B cell (primary cell): ENCODE results near the gene COX6B2.

Source experiments
- EZH2 ChIP-seq: IDR thresholded peaks from 2 replicates; pipeline ENCODE4 v1.6.1; 2012; ENCODE audit warnings: borderline replicate concordance, low read depth, mild to moderate bottlenecking, moderate library complexity, low read length; ENCODE audit not compliant: insufficient read depth, poor library complexity, severe bottlenecking
- TF ChIP-seq, protein P1 (sequence below): fragments of 200-600 bp; IDR thresholded peaks from one replicate; pipeline ENCODE4 v1.8.0; 2022; ENCODE audit warnings: antibody characterized with exemption, mild to moderate bottlenecking

DNA sequence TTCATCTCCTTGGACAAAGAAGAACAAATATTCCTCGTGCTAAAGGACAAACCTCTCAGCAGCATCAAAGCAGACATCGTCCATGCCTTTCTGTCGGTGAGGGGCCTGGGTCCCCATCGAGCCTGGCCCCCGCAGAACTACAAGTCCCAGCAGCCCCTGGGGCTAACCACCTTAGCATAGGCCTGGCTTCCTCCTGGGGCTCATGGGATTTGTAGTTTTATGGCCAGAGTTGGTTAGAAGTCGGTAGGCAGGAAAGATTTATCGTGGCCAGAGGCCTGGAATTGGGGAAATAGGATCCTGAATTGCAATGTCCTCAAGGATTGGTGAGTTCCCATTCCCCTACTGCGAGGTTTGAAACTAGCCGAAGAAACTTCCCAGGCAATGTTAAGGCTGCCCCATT, 49.0 kb downstream of the COX6B2 start:
- TF ChIP-seq, protein P1, sequence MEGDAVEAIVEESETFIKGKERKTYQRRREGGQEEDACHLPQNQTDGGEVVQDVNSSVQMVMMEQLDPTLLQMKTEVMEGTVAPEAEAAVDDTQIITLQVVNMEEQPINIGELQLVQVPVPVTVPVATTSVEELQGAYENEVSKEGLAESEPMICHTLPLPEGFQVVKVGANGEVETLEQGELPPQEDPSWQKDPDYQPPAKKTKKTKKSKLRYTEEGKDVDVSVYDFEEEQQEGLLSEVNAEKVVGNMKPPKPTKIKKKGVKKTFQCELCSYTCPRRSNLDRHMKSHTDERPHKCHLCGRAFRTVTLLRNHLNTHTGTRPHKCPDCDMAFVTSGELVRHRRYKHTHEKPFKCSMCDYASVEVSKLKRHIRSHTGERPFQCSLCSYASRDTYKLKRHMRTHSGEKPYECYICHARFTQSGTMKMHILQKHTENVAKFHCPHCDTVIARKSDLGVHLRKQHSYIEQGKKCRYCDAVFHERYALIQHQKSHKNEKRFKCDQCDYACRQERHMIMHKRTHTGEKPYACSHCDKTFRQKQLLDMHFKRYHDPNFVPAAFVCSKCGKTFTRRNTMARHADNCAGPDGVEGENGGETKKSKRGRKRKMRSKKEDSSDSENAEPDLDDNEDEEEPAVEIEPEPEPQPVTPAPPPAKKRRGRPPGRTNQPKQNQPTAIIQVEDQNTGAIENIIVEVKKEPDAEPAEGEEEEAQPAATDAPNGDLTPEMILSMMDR, result no peak
- TF ChIP-seq EZH2, result no peak
